ENCODE results near the gene RLN1. TPM values are rescaled to one million over a fixed set of nuclear protein-coding genes. Genes with fewer than 3 reads are reported as not detected.

RLN1 gene
- total and polyA plus RNA-seq, 2 of the 4 experiments (the other 2 are of a cell fraction): not detected

- Histone ChIP-seq H3K14ac (replicated peaks; ENCODE audit: low read depth, low read length) (no peak overlapping the region), H3K27ac (ENCODE audit: insufficient read depth, low read length) (no peak overlapping the region), H4K5ac (ENCODE audit: low read depth, low read length) (no peak overlapping the region), H3K4me2 (ENCODE audit: low read depth, low read length) (no peak overlapping the region), H4K91ac (ENCODE audit: insufficient read depth, low read depth, low read length) (no peak overlapping the region), H3K23ac (ENCODE audit: low read depth, low read length) (no peak overlapping the region), H2BK20ac (ENCODE audit: low read depth, low read length) (no peak overlapping the region), H3K56ac (ENCODE audit: extremely low read depth, insufficient read depth, low read length) (no peak overlapping the region), H2BK5ac (ENCODE audit: low read depth, low read length, poor library complexity, severe bottlenecking) (no peak overlapping the region), H3K27me3 (ENCODE audit: control insufficient read depth, insufficient read depth, low read length) (peaks cover 2% of the 10 kb centered on the region; the same call in 1 of the 2 replicates), H2BK120ac (ENCODE audit: low read depth, low read length) (no peak overlapping the region), H2AK9ac (replicated peaks; ENCODE audit: low read depth, low read length, poor library complexity) (no peak overlapping the region), H3K4me3 (ENCODE audit: insufficient read depth, low read depth, low read length) (no peak overlapping the region), H3K9me1 (ENCODE audit: insufficient read depth, low read length) (no peaks in the 10 kb centered on the region), H3K36me3 (ENCODE audit: control insufficient read depth, insufficient read depth, low read length) (no peaks in the 10 kb centered on the region), H3K9me3 (ENCODE audit: control insufficient read depth, insufficient read depth, low read length) (no peaks in the 10 kb centered on the region), H4K8ac (ENCODE audit: low read depth in 2 of 2, low read length in 2 of 2) (no peak overlapping the region), H2AFZ (replicated peaks; ENCODE audit: low read length, poor library complexity) (no peak overlapping the region), H4K20me1 (ENCODE audit: insufficient read depth, low read length) (no peaks in the 10 kb centered on the region), H3K4me1 (ENCODE audit: control insufficient read depth, insufficient read depth, low read length) (no peaks in the 10 kb centered on the region), H3K79me1 (ENCODE audit: low read depth in 1 of 2, low read length in 2 of 2) (no peaks in the 10 kb centered on the region), H3K4ac (ENCODE audit: low read depth, low read length) (no peak overlapping the region), H3K18ac (ENCODE audit: low read depth, low read length) (no peak overlapping the region), H2AK5ac (ENCODE audit: low read depth, low read length) (no peak overlapping the region), H3K9ac (ENCODE audit: low read depth, low read length) (no peak overlapping the region), H2BK15ac (ENCODE audit: low read depth, low read length) (no peak overlapping the region)
- no peak for DNase-seq
- in situ Hi-C loops (cut with MboI; ENCODE audit: low sequenced_read_pairs): no loop called here
- no peak for TF ChIP-seq RCOR1 (IDR thresholded peaks at IDR 0.05; ENCODE audit: insufficient replicate concordance, low read length)
- TF ChIP-seq MAZ (IDR thresholded peaks at IDR 0.05; ENCODE audit: borderline replicate concordance, low read depth, low read length): no peak
- TF ChIP-seq RFX5 (IDR thresholded peaks at IDR 0.05; ENCODE audit: low read depth, low read length): no peak
- TF ChIP-seq BHLHE40 (IDR thresholded peaks at IDR 0.05; ENCODE audit: low read depth, low read length): no peak
- TF ChIP-seq RAD21 (IDR thresholded peaks at IDR 0.05; ENCODE audit: low read length): no peak
- no peak for TF ChIP-seq NFE2L2 (IDR thresholded peaks at IDR 0.05; ENCODE audit: low read depth, low read length)
- no peak for TF ChIP-seq MXI1 (IDR thresholded peaks at IDR 0.05; ENCODE audit: borderline replicate concordance, low read depth, low read length)
- no peak for TF ChIP-seq POLR2A (IDR thresholded peaks at IDR 0.05; ENCODE audit: low read depth, low read length)
- TF ChIP-seq CHD1 (IDR thresholded peaks at IDR 0.05; ENCODE audit: low read depth, low read length): no peak
- TF ChIP-seq ELK1 (IDR thresholded peaks at IDR 0.05; ENCODE audit: borderline replicate concordance, low read depth, low read length): no peak
- no peak for TF ChIP-seq CTCF (conservative IDR thresholded peaks at IDR 0.05; ENCODE audit: low read depth, low read length)
- TF ChIP-seq CEBPB (IDR thresholded peaks at IDR 0.05; ENCODE audit: low read depth, low read length): no peak
- CTCF ChIA-PET: no interaction called here
- POLR2A ChIA-PET (ENCODE audit: unreplicated experiment): no interaction called here
- dilution Hi-C loops (cut with HindIII; ENCODE audit: low sequenced_read_pairs, unreplicated experiment): no loop called here
- ATAC-seq (ENCODE audit: low read depth): no peak
- WGBS, 2 experiments (ENCODE audit: extremely low coverage in 2 of 2, insufficient read length in 1 of 2): no CpG with 5 or more reads among the region's 4 CpGs
- no TSS peak for BruUV-seq (replicated peaks)
- intact Hi-C loops (cut with micrococcal nuclease): no loop called here
Measured at GRCh38 chr9:5336688-5337087, 3.0 kb downstream of the RLN1 start.

Measured in IMR-90 (cell line).